ENCODE measurements around the gene SMNDC1.

The SMNDC1 gene

GRCh38 chr10:110244550-110244949 lies 60.2 kb downstream of the SMNDC1 start:
- peaks cover 17% of the 10 kb centered on the region for H3K4me1 ChIP-seq (ENCODE audit: low read length)

GRCh38 chr10:110242511-110242910 lies 62.2 kb downstream of the SMNDC1 start:
- Histone ChIP-seq H2AFZ (ENCODE audit: low read length) (no peak overlapping the region), H3K36me3 (replicated peaks; ENCODE audit: insufficient read depth, low read length) (no peaks in the 10 kb centered on the region)
- TF ChIP-seq EZH2 (optimal IDR thresholded peaks at IDR 0.05; ENCODE audit: low read depth, low read length) (no peak), EZH2phosphoT487 (IDR thresholded peaks at IDR 0.05; ENCODE audit: low read length) (no peak), CTCF (IDR thresholded peaks at IDR 0.05; ENCODE audit: low read length) (no peak)

More at GRCh38 chr10:110244550-110244949, 60.2 kb downstream of the SMNDC1 start:
- Histone ChIP-seq H3K4me3 (ENCODE audit: low read length) (no peak overlapping the region), H3K9me2 (replicated peaks; ENCODE audit: insufficient read depth, low read length) (no peaks in the 10 kb centered on the region), H3K27me3 (replicated peaks; ENCODE audit: insufficient read depth, low read length) (no peaks in the 10 kb centered on the region), H3K9me3 (replicated peaks; ENCODE audit: insufficient read depth, low read length) (no peaks in the 10 kb centered on the region), H3K79me2 (ENCODE audit: low read length) (peaks cover 18% of the 10 kb centered on the region), H3F3A (ENCODE audit: insufficient read depth, low read length) (no peaks in the 10 kb centered on the region), H3K36me3 (replicated peaks; ENCODE audit: insufficient read depth, low read length) (no peaks in the 10 kb centered on the region), H2AFZ (ENCODE audit: low read length) (no peak overlapping the region), H3K27ac (ENCODE audit: low read length) (no peak overlapping the region), H4K20me1 (ENCODE audit: insufficient read depth, low read length) (no peaks in the 10 kb centered on the region), H3K9ac (ENCODE audit: low read length) (no peak overlapping the region), H3K4me2 (ENCODE audit: low read depth, low read length) (no peak overlapping the region)
- no peak for DNase-seq
- TF ChIP-seq EZH2 (optimal IDR thresholded peaks at IDR 0.05; ENCODE audit: low read depth, low read length) (no peak), EZH2phosphoT487 (IDR thresholded peaks at IDR 0.05; ENCODE audit: low read length) (no peak), CTCF (IDR thresholded peaks at IDR 0.05; ENCODE audit: low read length) (no peak)

GRCh38 chr10:110241841-110242240 lies 62.9 kb downstream of the SMNDC1 start:
- H3K4me3 ChIP-seq (ENCODE audit: low read length) = peak overlapping the region; percentile 39
- H2AFZ ChIP-seq (ENCODE audit: low read length) = peak overlapping the region; percentile 16; the same call in 1 of the 2 replicates
- H3K4me2 ChIP-seq (ENCODE audit: low read depth, low read length) = peak overlapping the region; percentile 90
- H3K9me2 ChIP-seq (replicated peaks; ENCODE audit: insufficient read depth, low read length) = no peaks in the 10 kb centered on the region
- peaks cover 21% of the 10 kb centered on the region for H3K79me2 ChIP-seq (ENCODE audit: low read length)
- DNase-seq = no peak
- H3K4me1 ChIP-seq (ENCODE audit: low read length) = peaks cover 17% of the 10 kb centered on the region
- H3K9me3 ChIP-seq (replicated peaks; ENCODE audit: insufficient read depth, low read length) = no peaks in the 10 kb centered on the region
- H3K9ac ChIP-seq (ENCODE audit: low read length) = peak overlapping the region; percentile 12; the same call in 1 of the 2 replicates
- H3K36me3 ChIP-seq (replicated peaks; ENCODE audit: insufficient read depth, low read length) = no peaks in the 10 kb centered on the region
- H3K27ac ChIP-seq (ENCODE audit: low read length) = no peak overlapping the region
- no peaks in the 10 kb centered on the region for H4K20me1 ChIP-seq (ENCODE audit: insufficient read depth, low read length)
- H3F3A ChIP-seq (ENCODE audit: insufficient read depth, low read length) = no peaks in the 10 kb centered on the region
- TF ChIP-seq EZH2 (optimal IDR thresholded peaks at IDR 0.05; ENCODE audit: low read depth, low read length) (no peak), EZH2phosphoT487 (IDR thresholded peaks at IDR 0.05; ENCODE audit: low read length) (no peak), CTCF (IDR thresholded peaks at IDR 0.05; ENCODE audit: low read length) (no peak)
- H3K27me3 ChIP-seq (replicated peaks; ENCODE audit: insufficient read depth, low read length) = no peaks in the 10 kb centered on the region

More at GRCh38 chr10:110242511-110242910, 62.2 kb downstream of the SMNDC1 start:
- no peaks in the 10 kb centered on the region for H3F3A ChIP-seq (ENCODE audit: insufficient read depth, low read length)
- no peak for DNase-seq
- H3K79me2 ChIP-seq (ENCODE audit: low read length) = peaks cover 21% of the 10 kb centered on the region
- H3K27me3 ChIP-seq (replicated peaks; ENCODE audit: insufficient read depth, low read length) = no peaks in the 10 kb centered on the region
- H3K4me3 ChIP-seq (ENCODE audit: low read length) = no peak overlapping the region
- no peak overlapping the region for H3K27ac ChIP-seq (ENCODE audit: low read length)
- no peak overlapping the region for H3K9ac ChIP-seq (ENCODE audit: low read length)
- H3K4me2 ChIP-seq (ENCODE audit: low read depth, low read length) = no peak overlapping the region
- no peaks in the 10 kb centered on the region for H3K9me3 ChIP-seq (replicated peaks; ENCODE audit: insufficient read depth, low read length)
- H3K4me1 ChIP-seq (ENCODE audit: low read length) = peaks cover 17% of the 10 kb centered on the region
- H3K9me2 ChIP-seq (replicated peaks; ENCODE audit: insufficient read depth, low read length) = no peaks in the 10 kb centered on the region
- no peaks in the 10 kb centered on the region for H4K20me1 ChIP-seq (ENCODE audit: insufficient read depth, low read length)

Measured in MM.1S (cell line).